IMR-90 (cell line): ENCODE measurements around the gene PTPRC. TPM values are rescaled to one million over a fixed set of nuclear protein-coding genes. Genes with fewer than 3 reads are reported as not detected.
A peak's percentile ranks its signal among the peaks of the same experiment; 100 is the strongest.

Experiments
- ATAC-seq: fragments of 200-7000 bp; cut with Tn5 transposase; 2 replicates; pipeline ENCODE4 v1.9.1; 2020; ENCODE audit warnings: low read depth, mild to moderate bottlenecking, moderate library complexity
- BruUV-seq: library from RNA; stranded (reverse); fragments of 400-500 nt; replicated peaks from 2 replicates; lab custom pipeline; 2021; lab: Mats Ljungman, UMichigan
- CTCF ChIA-PET: fragments of 300-600 bp; formaldehyde crosslinking; extraction: SDS; loops from one replicate; lab custom pipeline; 2021; ENCODE audit warnings: antibody characterized with exemption; lab: Yijun Ruan, JAX
- POLR2A ChIA-PET: fragments of 300-600 bp; sonication (Branson Sonifier 250); formaldehyde crosslinking; loops from one replicate; lab custom pipeline; 2022; ENCODE audit warnings: antibody characterized with exemption; ENCODE audit not compliant: unreplicated experiment; lab: Charles Lee
- DNase-seq: peaks from one replicate; pipeline ENCODE4 v3.0.0; 2013
- H2AFZ ChIP-seq: replicated peaks from 2 replicates; pipeline ENCODE3; 2013; ENCODE audit warnings: low read length, mild to moderate bottlenecking; ENCODE audit not compliant: poor library complexity
- H2AK5ac ChIP-seq: 2 replicates; pipeline ENCODE4 v1.6.1; 2013; ENCODE audit warnings: low read depth, low read length, inconsistent platforms
- H2AK9ac ChIP-seq: replicated peaks from 2 replicates; pipeline ENCODE3; 2013; ENCODE audit warnings: mild to moderate bottlenecking, low read depth, low read length, moderate library complexity; ENCODE audit not compliant: poor library complexity
- H2BK120ac ChIP-seq: 2 replicates; pipeline ENCODE4 v1.6.1; 2013; ENCODE audit warnings: low read depth, low read length, inconsistent platforms
- H2BK15ac ChIP-seq: 3 replicates; pipeline ENCODE4 v1.6.1; 2013; ENCODE audit warnings: low read depth, low read length, inconsistent platforms
- H2BK20ac ChIP-seq: 2 replicates; pipeline ENCODE4 v1.6.1; 2013; ENCODE audit warnings: low read depth, mild to moderate bottlenecking, inconsistent platforms, low read length, moderate library complexity
- H2BK5ac ChIP-seq: 2 replicates; pipeline ENCODE4 v1.6.1; 2013; ENCODE audit warnings: mild to moderate bottlenecking, low read depth, low read length, inconsistent platforms; ENCODE audit not compliant: poor library complexity, severe bottlenecking
- H3K14ac ChIP-seq: replicated peaks from 2 replicates; pipeline ENCODE4 v1.6.1; 2013; ENCODE audit warnings: low read depth, low read length, inconsistent platforms
- H3K18ac ChIP-seq: 2 replicates; pipeline ENCODE4 v1.6.1; 2013; ENCODE audit warnings: low read depth, low read length, control low read depth
- H3K23ac ChIP-seq: 2 replicates; pipeline ENCODE4 v1.6.1; 2013; ENCODE audit warnings: low read depth, low read length, inconsistent platforms
- H3K27ac ChIP-seq: 2 replicates; pipeline ENCODE4 v1.5.1; 2013; ENCODE audit warnings: mild to moderate bottlenecking, control low read depth, low read length; ENCODE audit not compliant: insufficient read depth
- H3K27me3 ChIP-seq: 2 replicates; pipeline ENCODE4 v1.6.1; 2013; ENCODE audit warnings: low read length; ENCODE audit not compliant: control insufficient read depth, insufficient read depth
- H3K36me3 ChIP-seq: 2 replicates; pipeline ENCODE4 v1.6.1; 2013; ENCODE audit warnings: low read length, mixed read lengths; ENCODE audit not compliant: control insufficient read depth, insufficient read depth
- H3K4ac ChIP-seq: 2 replicates; pipeline ENCODE4 v1.6.1; 2013; ENCODE audit warnings: low read depth, low read length, inconsistent platforms
- H3K4me1 ChIP-seq: 2 replicates; pipeline ENCODE4 v1.6.1; 2013; ENCODE audit warnings: low read length, mixed read lengths; ENCODE audit not compliant: control insufficient read depth, insufficient read depth
- H3K4me2 ChIP-seq: 2 replicates; pipeline ENCODE4 v1.6.1; 2013; ENCODE audit warnings: low read depth, mild to moderate bottlenecking, control low read depth, low read length, moderate library complexity
- H3K4me3 ChIP-seq: 2 replicates; pipeline ENCODE4 v1.5.1; 2013; ENCODE audit warnings: low read depth, mild to moderate bottlenecking, control low read depth, low read length, moderate library complexity; ENCODE audit not compliant: insufficient read depth
- H3K56ac ChIP-seq: 2 replicates; pipeline ENCODE4 v1.6.1; 2013; ENCODE audit warnings: low read length, inconsistent platforms; ENCODE audit not compliant: insufficient read depth; ENCODE audit errors: extremely low read depth
- H3K79me1 ChIP-seq, 2 experiments: 2 replicates each; pipeline ENCODE4 v1.6.1; 2013; ENCODE audit warnings: low read length in 2 of 2, inconsistent platforms in 1 of 2, low read depth in 1 of 2
- H3K9ac ChIP-seq: 2 replicates; pipeline ENCODE4 v1.6.1; 2013; ENCODE audit warnings: low read depth, low read length, control low read depth
- H3K9me1 ChIP-seq: 2 replicates; pipeline ENCODE4 v1.6.1; 2013; ENCODE audit warnings: low read length, inconsistent platforms; ENCODE audit not compliant: insufficient read depth
- H3K9me3 ChIP-seq: 2 replicates; pipeline ENCODE4 v1.6.1; 2013; ENCODE audit warnings: low read length; ENCODE audit not compliant: control insufficient read depth, insufficient read depth
- H4K20me1 ChIP-seq: 2 replicates; pipeline ENCODE4 v1.6.1; 2013; ENCODE audit warnings: low read length, inconsistent platforms; ENCODE audit not compliant: insufficient read depth
- H4K5ac ChIP-seq: 2 replicates; pipeline ENCODE4 v1.6.1; 2013; ENCODE audit warnings: mild to moderate bottlenecking, low read depth, low read length, control low read depth
- H4K8ac ChIP-seq, 2 experiments: 2 replicates each; pipeline ENCODE4 v1.6.1; 2013; ENCODE audit warnings: low read depth in 2 of 2, low read length in 2 of 2, control low read depth in 1 of 2, inconsistent platforms in 1 of 2
- H4K91ac ChIP-seq: 2 replicates; pipeline ENCODE4 v1.6.1; 2013; ENCODE audit warnings: low read depth, low read length, inconsistent platforms; ENCODE audit not compliant: insufficient read depth
- CHD1 ChIP-seq: IDR thresholded peaks from 2 replicates; pipeline ENCODE4 v1.6.1; 2012; ENCODE audit warnings: low read depth, low read length, improper control_type of control experiment
- MAFK ChIP-seq: IDR thresholded peaks from 2 replicates; pipeline ENCODE4 v1.6.1; 2012; ENCODE audit warnings: low read depth, low read length, improper control_type of control experiment
- MXI1 ChIP-seq: IDR thresholded peaks from 2 replicates; pipeline ENCODE4 v1.6.1; 2012; ENCODE audit warnings: low read depth, mild to moderate bottlenecking, low read length, moderate library complexity, borderline replicate concordance
- RFX5 ChIP-seq: IDR thresholded peaks from 2 replicates; pipeline ENCODE4 v1.8.0; 2012; ENCODE audit warnings: low read depth, mild to moderate bottlenecking, low read length, moderate library complexity
- WGBS, 2 experiments: methylation state at CpG; one replicate each; pipeline versions ENCODE4 v1.1.5 to v1.1.7; 2013; ENCODE audit warnings: missing lambda C conversion rate in 2 of 2; ENCODE audit not compliant: insufficient read length in 1 of 2; ENCODE audit errors: extremely low coverage in 2 of 2; 5-methylcytosine and 5-hydroxymethylcytosine counted together
- dilution Hi-C: fragments of 300-500 bp; cut with HindIII; formaldehyde crosslinking; loops from one replicate; pipeline ENCODE4 v1.14.3; 2018; ENCODE audit warnings: low sequenced_read_pairs; ENCODE audit not compliant: unreplicated experiment
- in situ Hi-C: fragments of 300-500 bp; cut with MboI; formaldehyde crosslinking; loops from 3 replicates; pipeline ENCODE4 v1.14.3; 2019; ENCODE audit warnings: low sequenced_read_pairs, inconsistent platforms, mixed read lengths
- intact Hi-C: fragments of 100-400 bp; cut with micrococcal nuclease; formaldehyde crosslinking; loops from 2 replicates; pipeline ENCODE4 v1.10.0; 2022
- polyA plus RNA-seq, 3 experiments: library from polyadenylated mRNA; depleted of rRNA; stranded (reverse); fragments of >200 nt; gene quantifications; 2 replicates each; pipeline ENCODE4 v1.2.3, GENCODE V29; 2012; ENCODE audit warnings: low replicate concordance in 1 of 3
- total RNA-seq: library from RNA; depleted of rRNA; stranded (reverse); fragments of >200 nt; gene quantifications from 2 replicates; pipeline ENCODE4 v1.2.3, GENCODE V29; 2012
- TF ChIP-seq, protein P1 (sequence below): conservative IDR thresholded peaks from 2 replicates; pipeline ENCODE4 v1.5.1; 2012; ENCODE audit warnings: mild to moderate bottlenecking, low read depth, low read length, improper control_type of control experiment

Gene PTPRC
- total and polyA plus RNA-seq, 2 of the 4 experiments (the other 2 are of a cell fraction): not detected

DNA sequence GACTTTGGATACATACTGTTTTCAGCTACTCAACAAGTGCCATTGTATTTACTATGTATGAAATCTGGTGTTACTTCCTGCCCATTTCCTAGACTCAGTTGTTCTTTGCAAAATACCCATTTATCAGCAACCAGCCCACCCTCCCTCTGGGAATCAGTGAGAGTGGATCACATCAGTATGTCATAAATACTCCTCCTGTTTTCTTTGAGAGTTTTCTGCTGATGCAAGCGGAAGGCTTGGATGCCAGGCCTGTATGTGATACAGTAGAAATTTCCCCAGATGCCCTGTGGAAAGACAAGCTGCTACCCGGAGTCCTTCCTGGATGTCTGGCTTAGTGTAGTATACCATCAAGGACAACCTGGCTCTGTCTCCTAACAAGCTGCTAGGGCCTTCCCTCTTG, 2.4 kb upstream of the PTPRC start:
- TF ChIP-seq, protein P1, sequence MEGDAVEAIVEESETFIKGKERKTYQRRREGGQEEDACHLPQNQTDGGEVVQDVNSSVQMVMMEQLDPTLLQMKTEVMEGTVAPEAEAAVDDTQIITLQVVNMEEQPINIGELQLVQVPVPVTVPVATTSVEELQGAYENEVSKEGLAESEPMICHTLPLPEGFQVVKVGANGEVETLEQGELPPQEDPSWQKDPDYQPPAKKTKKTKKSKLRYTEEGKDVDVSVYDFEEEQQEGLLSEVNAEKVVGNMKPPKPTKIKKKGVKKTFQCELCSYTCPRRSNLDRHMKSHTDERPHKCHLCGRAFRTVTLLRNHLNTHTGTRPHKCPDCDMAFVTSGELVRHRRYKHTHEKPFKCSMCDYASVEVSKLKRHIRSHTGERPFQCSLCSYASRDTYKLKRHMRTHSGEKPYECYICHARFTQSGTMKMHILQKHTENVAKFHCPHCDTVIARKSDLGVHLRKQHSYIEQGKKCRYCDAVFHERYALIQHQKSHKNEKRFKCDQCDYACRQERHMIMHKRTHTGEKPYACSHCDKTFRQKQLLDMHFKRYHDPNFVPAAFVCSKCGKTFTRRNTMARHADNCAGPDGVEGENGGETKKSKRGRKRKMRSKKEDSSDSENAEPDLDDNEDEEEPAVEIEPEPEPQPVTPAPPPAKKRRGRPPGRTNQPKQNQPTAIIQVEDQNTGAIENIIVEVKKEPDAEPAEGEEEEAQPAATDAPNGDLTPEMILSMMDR: no peak
- TF ChIP-seq CHD1: no peak
- TF ChIP-seq RFX5: no peak
- TF ChIP-seq MXI1: no peak
- 0 out of 2 replicates have a peak, but pooled peaks have one; percentile 26 for TF ChIP-seq MAFK
- H3K79me1 ChIP-seq: no peaks in the 10 kb centered on the region
- no peaks in the 10 kb centered on the region for H4K20me1 ChIP-seq
- no peaks in the 10 kb centered on the region for H3K36me3 ChIP-seq
- no TSS peak for BruUV-seq
- H2AK9ac ChIP-seq: no peak overlapping the region
- no peak overlapping the region for H2BK20ac ChIP-seq
- H3K4me1 ChIP-seq: no peaks in the 10 kb centered on the region
- H2AK5ac ChIP-seq: no peak overlapping the region
- no peak overlapping the region for H3K56ac ChIP-seq
- in situ Hi-C loops: no loop called here
- no peak overlapping the region for H3K9ac ChIP-seq
- no peaks in the 10 kb centered on the region for H3K27me3 ChIP-seq
- H3K9me1 ChIP-seq: no peaks in the 10 kb centered on the region
- no peak overlapping the region for H2BK15ac ChIP-seq
- no peak overlapping the region for H2AFZ ChIP-seq
- no peak overlapping the region for H4K8ac ChIP-seq
- CTCF ChIA-PET: no interaction called here
- H3K4me3 ChIP-seq: no peak overlapping the region
- H3K14ac ChIP-seq: no peak overlapping the region
- no peak overlapping the region for H2BK120ac ChIP-seq
- H3K9me3 ChIP-seq: no peaks in the 10 kb centered on the region
- dilution Hi-C loops: no loop called here
- no peak overlapping the region for H3K4me2 ChIP-seq
- WGBS, 2 experiments: 92% methylated on average over 2 of the region's 2 CpGs; no CpG with 5 or more reads in 1 of the 2 experiments
- H4K5ac ChIP-seq: no peak overlapping the region
- no peak overlapping the region for H3K18ac ChIP-seq
- H4K91ac ChIP-seq: no peak overlapping the region
- no peak for DNase-seq
- no peak overlapping the region for H3K23ac ChIP-seq
- no peak for ATAC-seq
- intact Hi-C loops: no loop called here
- no peak overlapping the region for H2BK5ac ChIP-seq
- no peak overlapping the region for H3K4ac ChIP-seq
- no peak overlapping the region for H3K27ac ChIP-seq
- POLR2A ChIA-PET: no interaction called here
